Smooth muscle cell (in vitro differentiated cells): ENCODE measurements around the gene AAGAB. TPM values are rescaled to one million over a fixed set of nuclear protein-coding genes. Genes with fewer than 3 reads are reported as not detected.

ENCODE experiments used
- DNase-seq: peaks from one replicate; lab custom pipeline; 2025; ENCODE audit not compliant: unreplicated experiment; lab: John Stamatoyannopoulos, UW
- H2AFZ ChIP-seq: fragments of 200-600 bp; sonication (generic); 2 replicates; pipeline ENCODE4 v1.6.0; 2016; ENCODE audit warnings: antibody characterized with exemption, low read depth, mild to moderate bottlenecking
- H3F3A ChIP-seq: fragments of 200-600 bp; sonication (generic); 2 replicates; pipeline ENCODE4 v1.6.0; 2017; ENCODE audit warnings: antibody characterized with exemption, low read depth
- H3K27ac ChIP-seq: fragments of 200-600 bp; sonication (generic); 2 replicates; pipeline ENCODE4 v1.5.1; 2016; ENCODE audit warnings: low read depth, mild to moderate bottlenecking
- H3K27me3 ChIP-seq: fragments of 200-600 bp; sonication (generic); 2 replicates; pipeline ENCODE4 v1.6.1; 2016; ENCODE audit warnings: low read depth, mild to moderate bottlenecking
- H3K36me3 ChIP-seq: fragments of 200-600 bp; sonication (generic); 2 replicates; pipeline ENCODE4 v1.5.1; 2016; ENCODE audit warnings: low read depth
- H3K4me1 ChIP-seq: fragments of 200-600 bp; sonication (generic); 2 replicates; pipeline ENCODE4 v1.5.1; 2016; ENCODE audit warnings: low read depth
- H3K4me2 ChIP-seq: fragments of 200-600 bp; sonication (generic); 2 replicates; pipeline ENCODE4 v1.6.0; 2016; ENCODE audit warnings: mild to moderate bottlenecking
- H3K4me3 ChIP-seq: fragments of 200-600 bp; sonication (generic); 2 replicates; pipeline ENCODE4 v1.5.1; 2016; ENCODE audit warnings: mild to moderate bottlenecking
- H3K79me2 ChIP-seq: fragments of 200-600 bp; sonication (generic); 2 replicates; pipeline ENCODE4 v1.6.0; 2016; ENCODE audit warnings: low read depth, mild to moderate bottlenecking
- H3K9ac ChIP-seq: fragments of 200-600 bp; sonication (generic); 2 replicates; pipeline ENCODE4 v1.6.0; 2016; ENCODE audit warnings: low read depth
- H3K9me3 ChIP-seq: fragments of 200-600 bp; sonication (generic); replicated peaks from 2 replicates; pipeline ENCODE4 v1.5.1; 2016; ENCODE audit warnings: low read depth
- H4K20me1 ChIP-seq: fragments of 200-600 bp; sonication (generic); 2 replicates; pipeline ENCODE4 v1.6.0; 2016; ENCODE audit warnings: low read depth
- WGBS: methylation state at CpG from one replicate; pipeline ENCODE4 v1.1.7; 2016; ENCODE audit warnings: low lambda C conversion rate; 5-methylcytosine and 5-hydroxymethylcytosine counted together
- polyA plus RNA-seq: library from polyadenylated mRNA; unstranded; fragments of >200 nt; fragmentation: Nextera tagmentation; extraction: Ambion mirVana; gene quantifications from 2 replicates; pipeline ENCODE4 v1.2.1, GENCODE V29; 2016
- total RNA-seq: library from RNA; depleted of rRNA; stranded (reverse); fragments of >200 nt; gene quantifications from 2 replicates; pipeline ENCODE4 v1.2.3, GENCODE V29; 2014
- TF ChIP-seq, protein P1 (sequence below): fragments of 200-600 bp; sonication (generic); IDR thresholded peaks from 2 replicates; pipeline ENCODE4 v1.5.1; 2017; ENCODE audit warnings: borderline replicate concordance, mild to moderate bottlenecking, antibody characterized with exemption; ENCODE audit not compliant: insufficient read depth, poor library complexity, severe bottlenecking

AAGAB gene
- total and polyA plus RNA-seq, 2 experiments from 2014 or later: 38.2 to 39.6 TPM

DNA sequence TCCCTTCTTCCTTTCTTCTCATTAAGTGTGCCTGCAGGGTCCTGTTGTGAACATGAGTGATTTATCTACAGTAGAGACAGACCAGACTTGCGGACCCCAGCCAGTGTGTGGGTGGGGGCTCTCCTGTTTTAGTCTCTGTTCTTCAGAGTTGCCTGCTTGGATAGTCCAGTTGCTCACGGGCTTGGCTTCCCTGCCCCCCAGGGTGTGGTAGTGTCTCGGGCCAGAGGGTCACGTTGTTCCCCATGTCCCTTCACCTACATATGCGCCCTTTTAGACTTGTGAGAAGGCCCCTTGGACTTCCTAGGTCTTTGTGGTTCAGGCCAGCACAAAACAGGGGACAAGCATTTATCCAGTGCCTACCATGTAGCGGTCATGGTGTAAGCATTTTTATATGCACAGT lies 85.8 kb downstream of the AAGAB start:
- no peak overlapping the region for H3K27ac ChIP-seq
- H3K79me2 ChIP-seq: peaks cover 18% of the 10 kb centered on the region
- H3K27me3 ChIP-seq: no peaks in the 10 kb centered on the region
- peaks cover 32% of the 10 kb centered on the region for H4K20me1 ChIP-seq
- H3F3A ChIP-seq: no peaks in the 10 kb centered on the region
- no peak overlapping the region for H3K4me3 ChIP-seq
- H3K4me2 ChIP-seq: no peak overlapping the region
- WGBS: 77% methylated on average over 6 of the region's 6 CpGs
- no peaks in the 10 kb centered on the region for H3K36me3 ChIP-seq
- peaks cover 6% of the 10 kb centered on the region for H3K4me1 ChIP-seq
- no peak overlapping the region for H3K9ac ChIP-seq
- H3K9me3 ChIP-seq: no peaks in the 10 kb centered on the region
- TF ChIP-seq, protein P1, sequence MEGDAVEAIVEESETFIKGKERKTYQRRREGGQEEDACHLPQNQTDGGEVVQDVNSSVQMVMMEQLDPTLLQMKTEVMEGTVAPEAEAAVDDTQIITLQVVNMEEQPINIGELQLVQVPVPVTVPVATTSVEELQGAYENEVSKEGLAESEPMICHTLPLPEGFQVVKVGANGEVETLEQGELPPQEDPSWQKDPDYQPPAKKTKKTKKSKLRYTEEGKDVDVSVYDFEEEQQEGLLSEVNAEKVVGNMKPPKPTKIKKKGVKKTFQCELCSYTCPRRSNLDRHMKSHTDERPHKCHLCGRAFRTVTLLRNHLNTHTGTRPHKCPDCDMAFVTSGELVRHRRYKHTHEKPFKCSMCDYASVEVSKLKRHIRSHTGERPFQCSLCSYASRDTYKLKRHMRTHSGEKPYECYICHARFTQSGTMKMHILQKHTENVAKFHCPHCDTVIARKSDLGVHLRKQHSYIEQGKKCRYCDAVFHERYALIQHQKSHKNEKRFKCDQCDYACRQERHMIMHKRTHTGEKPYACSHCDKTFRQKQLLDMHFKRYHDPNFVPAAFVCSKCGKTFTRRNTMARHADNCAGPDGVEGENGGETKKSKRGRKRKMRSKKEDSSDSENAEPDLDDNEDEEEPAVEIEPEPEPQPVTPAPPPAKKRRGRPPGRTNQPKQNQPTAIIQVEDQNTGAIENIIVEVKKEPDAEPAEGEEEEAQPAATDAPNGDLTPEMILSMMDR: no peak
- H2AFZ ChIP-seq: no peak overlapping the region
- no peak for DNase-seq

DNA sequence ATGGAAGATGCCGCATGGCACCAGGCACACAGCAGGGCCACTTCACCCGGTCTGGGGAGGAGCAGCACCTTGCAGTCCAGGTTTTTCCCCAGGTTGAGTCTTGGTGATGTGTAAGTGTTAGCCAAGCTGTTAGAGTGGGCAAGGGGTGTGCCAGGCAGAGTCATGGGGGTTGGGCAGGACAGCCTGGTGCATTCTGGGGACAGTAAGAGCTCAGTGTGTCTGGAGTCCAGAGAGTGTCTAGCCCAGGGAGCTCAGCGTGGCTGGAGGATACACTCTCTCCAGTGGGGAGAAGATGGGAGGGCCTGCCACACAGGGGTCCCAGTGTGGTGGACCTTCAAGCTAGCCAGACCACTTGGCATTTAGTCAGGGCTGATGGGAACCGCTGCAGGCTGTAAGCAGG lies 87.4 kb downstream of the AAGAB start:
- no peak for DNase-seq
- no peak overlapping the region for H3K4me2 ChIP-seq
- H3K9me3 ChIP-seq: no peaks in the 10 kb centered on the region
- no peak overlapping the region for H2AFZ ChIP-seq
- no peaks in the 10 kb centered on the region for H3K27me3 ChIP-seq
- no peaks in the 10 kb centered on the region for H3F3A ChIP-seq
- no peak overlapping the region for H3K9ac ChIP-seq
- 94% methylated on average over 4 of the region's 4 CpGs for WGBS
- H3K79me2 ChIP-seq: peaks cover 26% of the 10 kb centered on the region
- TF ChIP-seq, protein P1: no peak
- H4K20me1 ChIP-seq: peaks cover 48% of the 10 kb centered on the region
- H3K4me3 ChIP-seq: no peak overlapping the region
- no peak overlapping the region for H3K27ac ChIP-seq
- H3K4me1 ChIP-seq: peaks cover 6% of the 10 kb centered on the region
- H3K36me3 ChIP-seq: no peaks in the 10 kb centered on the region

DNA sequence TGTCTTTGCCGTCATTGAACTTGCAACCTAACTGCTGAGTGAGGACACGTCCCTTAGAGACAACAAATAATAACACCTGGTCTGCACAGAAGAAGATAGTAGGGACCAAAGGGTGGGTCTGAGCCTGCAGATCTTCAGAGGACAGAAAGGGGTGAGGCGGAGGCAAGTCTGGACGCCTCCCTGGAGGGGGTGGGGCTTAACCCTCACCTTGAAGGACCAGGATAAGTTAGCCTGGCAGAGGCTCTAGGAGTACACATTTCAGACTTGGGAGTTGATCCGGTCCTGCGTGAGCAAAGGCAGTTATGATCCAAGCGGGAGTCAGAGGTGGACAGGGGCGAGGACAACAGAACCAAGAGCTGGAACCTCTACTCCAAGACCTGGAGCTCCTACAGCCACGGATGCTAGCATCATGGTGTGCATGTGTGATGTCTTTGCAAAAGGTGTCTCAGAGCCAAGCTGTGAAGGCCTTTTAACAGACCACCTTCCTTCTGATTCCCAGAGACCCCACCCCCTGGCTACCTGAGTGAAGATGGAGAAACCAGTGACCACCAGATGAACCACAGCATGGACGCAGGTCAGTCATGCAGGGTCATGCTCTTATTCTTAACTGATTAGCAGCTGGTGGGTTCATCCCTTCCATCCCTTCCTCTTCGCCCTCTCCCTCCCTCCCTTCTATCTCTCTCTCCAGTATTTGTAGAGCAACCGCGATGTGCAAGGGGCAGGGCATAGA lies 88.0 kb downstream of the AAGAB start:
- Histone ChIP-seq H3K4me1 (peaks cover 6% of the 10 kb centered on the region), H4K20me1 (peaks cover 55% of the 10 kb centered on the region), H3K27me3 (no peaks in the 10 kb centered on the region), H3K9me3 (no peaks in the 10 kb centered on the region), H3K4me3 (no peak overlapping the region), H3K79me2 (peaks cover 32% of the 10 kb centered on the region), H3K36me3 (no peaks in the 10 kb centered on the region), H2AFZ (no peak overlapping the region), H3K27ac (no peak overlapping the region), H3F3A (no peaks in the 10 kb centered on the region), H3K4me2 (no peak overlapping the region), H3K9ac (no peak overlapping the region)
- no peak for DNase-seq
- TF ChIP-seq, protein P1: no peak
- 91% methylated on average over 13 of the region's 13 CpGs for WGBS
